Activated CD8-positive, alpha-beta memory T cell treated with anti-CD3 and anti-CD28 coated beads for 48 hours (primary cell): Measurements from ENCODE around the gene SEPTIN7.

Experiments
- DNase-seq, 3 experiments: peaks; one replicate each; pipeline ENCODE4 v3.0.0-alpha.2; 2020; ENCODE audit warnings: low read depth in 2 of 3, low spot score in 2 of 3

Gene SEPTIN7

GRCh38 chr7:35785250-35785649 is 15.6 kb upstream of the SEPTIN7 start:
- no peak for DNase-seq

- no peak for DNase-seq
Observed at GRCh38 chr7:35787925-35788324, 12.9 kb upstream of the SEPTIN7 start.

GRCh38 chr7:35792472-35792871 is 8.4 kb upstream of the SEPTIN7 start:
- DNase-seq: no peak

- DNase-seq: no peak
Observed at GRCh38 chr7:35792873-35793489, 7.9 kb upstream of the SEPTIN7 start.

GRCh38 chr7:35797311-35797710 is 3.5 kb upstream of the SEPTIN7 start:
- DNase-seq: no peak

DNA sequence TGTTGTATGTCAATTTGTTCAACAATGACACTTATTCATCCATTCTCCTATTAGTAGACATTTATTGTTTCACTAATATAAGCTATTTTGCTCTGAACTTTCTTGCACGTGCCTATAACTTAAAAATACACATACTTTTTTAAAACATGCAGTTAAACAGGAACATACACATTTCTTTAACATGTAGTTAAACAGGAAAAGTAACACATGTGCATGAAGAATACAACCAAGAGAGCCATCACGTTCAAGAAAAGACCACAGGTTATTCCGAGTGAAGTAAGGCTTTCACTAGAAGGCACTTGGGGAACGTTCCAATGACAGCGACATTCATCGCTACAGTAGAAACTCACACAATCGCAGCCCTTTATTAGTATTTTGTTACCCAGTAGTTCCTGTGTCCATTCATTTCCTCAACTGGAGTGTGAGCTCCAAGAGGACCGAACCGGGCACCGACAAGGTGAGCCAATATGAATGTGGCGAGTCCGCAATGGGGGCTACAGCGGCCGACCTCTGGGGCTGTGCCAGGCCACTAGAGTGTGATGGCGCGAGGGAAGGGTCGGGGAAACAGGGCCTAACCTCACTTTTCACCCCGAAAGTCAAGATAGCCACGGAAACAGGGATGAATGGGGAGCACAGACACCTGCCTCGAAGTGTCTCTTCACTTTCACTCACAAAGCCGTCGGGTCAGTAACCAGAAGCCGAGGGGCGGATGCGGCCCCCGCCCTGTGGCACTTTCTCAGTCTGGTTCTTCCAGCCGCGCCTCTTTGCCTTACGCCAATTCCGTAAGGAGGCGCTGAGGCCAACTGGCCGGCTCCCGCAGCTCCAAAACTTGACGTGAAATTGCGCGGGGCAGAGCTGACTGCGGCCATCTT is 775 bp upstream of the SEPTIN7 start:
- peak; percentile 72 to 76 (median 74) for DNase-seq

- peak; percentile 51 to 52 (median 52) for DNase-seq
Observed at GRCh38 chr7:35801392-35802101, 690 bp downstream of the SEPTIN7 start.

DNA sequence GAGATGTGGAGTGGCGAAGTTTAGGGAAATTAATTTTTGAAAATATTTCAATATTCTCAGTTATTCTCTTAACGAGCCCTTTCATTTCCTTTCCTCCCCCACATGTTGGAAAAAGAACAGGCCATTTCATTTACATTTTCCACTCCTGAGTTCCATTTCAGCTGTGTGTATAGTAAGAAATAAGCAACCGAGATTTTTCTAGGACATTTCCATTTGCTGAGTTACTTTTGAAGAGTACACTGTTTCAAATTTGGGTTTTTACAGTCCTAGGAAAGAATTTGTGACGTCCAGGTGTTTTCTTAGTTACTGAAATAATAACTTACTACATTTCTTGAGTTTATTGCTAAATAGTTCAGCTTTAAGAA is 1.2 kb downstream of the SEPTIN7 start:
- DNase-seq: no peak

DNA sequence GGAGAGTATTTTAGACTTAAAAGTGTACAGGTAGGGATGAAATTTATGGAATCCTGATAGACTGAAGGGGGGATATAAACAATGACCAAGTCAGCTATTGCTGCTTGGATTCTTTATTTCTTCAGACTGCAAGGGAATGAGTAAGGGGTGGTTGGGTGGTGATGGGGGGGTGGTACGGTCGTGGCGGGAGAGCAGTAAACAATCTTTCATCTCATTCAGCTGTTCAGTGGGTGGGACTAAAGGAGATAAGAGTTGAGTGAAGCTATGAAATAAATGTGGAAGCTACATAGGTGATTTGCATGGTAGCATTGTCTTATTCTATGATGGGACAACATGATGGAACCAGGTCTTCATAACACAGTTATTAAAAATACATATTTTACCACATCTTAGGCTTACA is 1.8 kb downstream of the SEPTIN7 start:
- DNase-seq: no peak

- no peak for DNase-seq
Observed at GRCh38 chr7:35804231-35804970, 3.5 kb downstream of the SEPTIN7 start.

DNA sequence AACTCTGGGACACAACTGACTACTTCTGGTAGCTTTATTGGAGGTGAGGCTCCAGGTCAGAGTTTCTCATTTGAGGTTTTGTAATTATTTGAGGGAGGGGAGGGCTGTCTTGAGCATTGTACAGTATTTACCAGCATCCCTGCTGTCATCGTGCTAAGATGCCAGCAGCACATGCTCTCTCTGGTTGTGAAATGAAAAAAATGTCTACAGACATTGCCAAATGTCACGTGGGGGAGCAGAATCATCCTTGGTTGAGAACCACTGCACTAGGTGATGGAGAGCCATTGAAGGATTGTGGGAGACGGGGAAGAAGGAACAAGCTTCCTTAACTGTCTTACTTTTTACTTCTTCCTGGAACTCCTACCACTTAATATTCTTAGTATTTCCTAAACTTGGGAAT is 5.0 kb downstream of the SEPTIN7 start:
- DNase-seq: no peak

DNA sequence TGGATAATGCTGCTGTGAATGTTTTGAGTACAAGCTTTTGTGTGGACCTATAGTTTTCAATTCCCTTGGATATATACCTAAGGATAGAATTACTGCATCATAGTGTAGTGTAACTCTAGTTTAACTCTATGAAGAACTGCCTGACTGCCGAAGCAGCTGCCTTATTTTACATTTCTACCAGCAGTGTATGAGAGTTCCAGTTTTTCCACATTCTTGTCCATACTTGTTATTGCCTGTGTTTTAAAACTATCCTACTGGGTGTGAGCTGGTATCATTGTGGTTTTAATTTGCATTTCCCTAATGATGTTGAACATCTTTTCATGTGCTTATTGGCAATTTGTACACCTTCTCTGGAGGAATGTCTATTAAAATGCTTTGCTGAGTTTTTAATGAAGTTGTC is 15.7 kb downstream of the SEPTIN7 start:
- DNase-seq: no peak

DNA sequence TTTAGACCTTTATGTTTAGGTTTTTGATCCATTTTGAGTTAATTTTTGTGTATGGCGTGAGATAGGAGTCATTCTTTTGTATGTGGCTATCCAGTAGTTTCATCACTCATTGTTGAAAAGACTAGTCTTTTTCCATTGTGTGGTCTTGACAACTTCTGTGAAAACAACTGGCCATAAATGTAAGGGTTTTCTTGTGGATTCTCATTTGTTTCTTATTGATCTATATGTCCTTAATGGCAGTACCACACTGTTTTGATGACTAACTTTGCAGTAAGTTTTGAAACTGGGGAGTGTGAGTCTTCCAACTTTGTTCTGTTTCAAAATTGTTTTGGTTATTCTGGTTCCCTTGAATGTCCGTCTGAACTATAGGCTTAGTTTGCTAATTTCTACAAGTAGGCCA is 16.3 kb downstream of the SEPTIN7 start:
- no peak for DNase-seq

DNA sequence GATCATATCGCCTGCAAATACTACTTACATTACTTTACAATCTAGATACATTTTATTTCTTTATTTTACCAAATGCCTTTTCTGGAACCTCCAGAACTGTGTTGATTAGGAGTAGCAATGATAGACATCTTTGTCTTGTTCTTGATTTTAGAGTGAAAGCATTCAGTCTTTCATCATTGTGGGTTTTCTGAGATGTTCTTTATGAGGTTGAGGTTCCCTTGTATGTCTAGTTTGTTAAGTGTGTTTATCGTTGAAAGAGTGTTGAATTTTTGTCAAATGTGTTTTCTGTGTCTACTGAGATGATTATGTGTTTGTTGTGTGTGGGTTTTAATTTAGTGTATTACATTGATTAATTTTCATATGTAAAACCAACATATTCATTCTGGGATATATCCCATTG is 17.1 kb downstream of the SEPTIN7 start:
- no peak for DNase-seq

DNA sequence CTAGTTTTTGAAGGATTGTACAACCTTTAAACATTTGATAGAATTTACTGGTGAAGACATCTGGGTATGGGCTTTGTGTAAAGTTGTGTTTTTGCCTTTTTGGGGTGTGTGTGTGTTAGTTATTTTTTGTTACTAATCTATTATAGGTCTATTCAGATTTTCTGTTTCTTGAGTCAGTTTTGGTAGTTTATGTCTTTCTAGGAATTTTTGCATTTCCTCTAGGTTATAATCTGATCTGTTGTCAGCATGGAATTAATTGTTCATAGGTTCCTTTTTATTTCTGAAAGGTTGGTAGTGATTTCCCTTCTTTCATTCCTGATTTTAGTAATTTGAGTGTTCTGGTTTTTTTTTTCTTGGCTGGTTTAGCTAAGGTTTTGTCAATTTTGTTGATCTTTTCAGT is 17.7 kb downstream of the SEPTIN7 start:
- DNase-seq: no peak

DNA sequence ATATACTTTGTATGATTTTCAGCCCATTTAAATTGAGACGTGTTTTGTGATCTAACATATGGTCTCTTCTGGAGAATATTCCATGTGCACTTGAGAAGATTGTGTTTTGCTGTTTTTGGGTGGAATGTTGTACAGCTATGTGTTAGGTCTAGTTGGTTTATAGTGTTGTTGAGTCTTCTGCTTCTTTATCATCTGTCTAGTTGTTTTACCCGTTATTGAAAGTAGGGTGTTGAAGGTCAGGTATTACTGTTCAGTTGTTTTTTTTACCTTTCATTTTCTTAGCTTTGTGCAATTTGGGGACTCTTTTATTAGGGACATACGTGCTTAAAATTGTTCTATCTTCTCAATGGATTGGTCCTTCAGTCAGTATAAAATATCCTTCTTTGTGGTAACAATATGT is 18.5 kb downstream of the SEPTIN7 start:
- no peak for DNase-seq

DNA sequence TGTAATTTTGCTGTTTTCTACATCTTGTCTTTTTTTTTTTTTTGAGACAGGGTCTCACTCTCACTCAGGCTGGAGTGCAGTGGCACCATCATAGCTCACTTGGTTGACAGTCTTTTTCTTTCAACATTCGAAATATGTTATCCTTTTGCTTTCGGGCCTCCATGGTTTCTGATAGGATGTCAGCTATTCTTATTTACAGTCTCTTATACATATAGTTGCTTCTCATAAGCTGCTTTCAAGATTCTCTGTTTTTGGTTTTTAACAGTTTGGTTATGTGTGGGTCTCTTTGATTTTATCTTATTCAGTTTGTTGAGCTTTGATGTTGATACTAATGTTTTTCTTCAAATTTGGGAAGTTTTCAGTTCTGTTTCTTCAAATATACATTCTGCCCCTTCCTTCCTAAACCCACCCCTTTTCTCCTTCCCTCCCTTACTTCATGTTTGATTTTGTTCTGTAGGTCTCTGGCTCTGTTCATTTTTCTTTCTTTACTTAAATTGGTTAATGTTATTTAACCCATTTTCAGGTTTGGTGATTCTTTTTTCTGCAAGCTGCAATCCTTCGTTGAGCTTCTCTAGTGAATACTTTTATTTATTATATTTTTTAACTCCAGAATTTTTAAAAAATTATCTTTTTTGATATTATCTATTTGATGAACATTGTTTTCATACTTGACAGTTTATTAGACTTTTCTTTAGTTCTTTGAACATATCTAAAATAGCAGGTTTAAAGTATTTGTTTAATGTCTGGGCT is 19.3 kb downstream of the SEPTIN7 start:
- no peak for DNase-seq

DNA sequence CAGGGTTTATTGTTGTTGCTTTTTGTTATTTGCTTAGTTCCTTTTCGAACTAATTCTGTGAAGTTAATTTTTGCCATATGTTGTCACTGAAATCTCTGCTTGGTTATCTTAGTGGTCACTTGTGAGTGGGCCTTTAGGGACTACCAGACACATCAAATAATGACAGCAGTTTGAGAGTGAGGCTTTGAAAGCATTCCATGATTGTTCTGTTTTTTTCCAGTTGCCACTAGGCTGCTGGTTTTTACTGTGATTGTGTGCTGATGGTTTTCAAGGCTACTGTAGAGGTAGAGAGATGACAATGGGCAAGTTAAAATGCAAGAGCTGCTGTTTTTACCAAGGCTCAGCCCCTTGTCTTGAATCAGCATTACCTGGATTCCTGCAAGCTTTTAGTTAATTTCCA is 20.0 kb downstream of the SEPTIN7 start:
- DNase-seq: no peak

GRCh38 chr7:35823440-35823839 is 22.6 kb downstream of the SEPTIN7 start:
- no peak for DNase-seq

- DNase-seq: no peak
Observed at GRCh38 chr7:35825974-35826373, 25.1 kb downstream of the SEPTIN7 start.

- no peak for DNase-seq
Observed at GRCh38 chr7:35826751-35827150, 25.9 kb downstream of the SEPTIN7 start.
